ENCODE data around the gene OR52N2.

DNA sequence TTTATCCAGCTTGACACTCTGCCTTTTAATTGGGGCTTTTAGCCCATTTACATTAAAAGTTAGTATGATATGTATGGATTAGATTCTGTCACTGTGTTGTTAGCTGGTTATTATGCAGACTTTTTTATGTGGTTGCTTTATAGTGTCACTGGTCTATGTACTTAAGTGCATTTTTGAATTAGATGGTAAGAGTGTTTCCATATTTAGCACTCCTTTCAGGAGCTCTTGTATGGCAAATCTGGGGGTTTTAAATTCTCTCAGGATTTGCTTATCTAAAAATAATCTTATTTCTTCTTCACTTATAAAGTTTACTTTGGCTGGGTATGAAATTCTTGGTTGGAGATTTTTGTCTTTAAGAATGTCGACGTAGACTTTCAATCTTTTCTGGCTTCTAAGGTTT, 29.0 kb downstream of the OR52N2 start:
- TF ChIP-seq CTCF (IDR thresholded peaks at IDR 0.05; ENCODE audit: low read length), result no peak
- TF ChIP-seq EZH2phosphoT487 (IDR thresholded peaks at IDR 0.05; ENCODE audit: low read length), result no peak
- TF ChIP-seq EZH2 (optimal IDR thresholded peaks at IDR 0.05; ENCODE audit: low read depth, low read length), result no peak

Measured in MM.1S (cell line).